AG10803 (cell line): ENCODE results near the gene ERGIC1.

Source experiments
- DNase-seq: peaks from one replicate; pipeline ENCODE4 v3.0.0; 2010; ENCODE audit warnings: low read depth
- H3K4me3 ChIP-seq: 2 replicates; pipeline ENCODE4 v1.5.1; 2011; ENCODE audit warnings: mild to moderate bottlenecking, low read length, control low read depth
- TF ChIP-seq, protein P1 (sequence below): conservative IDR thresholded peaks from 2 replicates; pipeline ENCODE4 v1.5.1; 2011; ENCODE audit warnings: mild to moderate bottlenecking, low read length, control low read depth, inconsistent platforms

ERGIC1 gene

DNA sequence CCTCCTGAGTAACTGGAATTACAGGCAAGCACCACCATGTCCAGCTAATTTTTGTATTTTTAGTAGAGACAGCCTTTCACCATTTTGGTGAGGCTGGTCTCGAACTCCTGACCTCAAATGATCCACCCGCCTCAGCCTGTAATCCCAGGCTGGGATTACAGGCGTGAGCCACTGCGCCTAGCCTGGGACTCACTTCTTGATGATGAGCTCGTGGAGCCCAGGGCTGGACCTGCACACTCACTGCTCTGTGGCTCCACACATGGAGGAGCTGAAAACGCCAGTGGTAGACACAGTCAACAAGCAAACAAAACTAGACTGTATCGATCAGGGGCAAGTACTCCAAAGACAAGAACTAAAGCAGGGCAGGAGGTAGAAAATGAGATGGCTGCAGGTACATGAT lies 65.4 kb downstream of the ERGIC1 start:
- H3K4me3 ChIP-seq, result no peak overlapping the region
- DNase-seq, result no peak
- TF ChIP-seq, protein P1, sequence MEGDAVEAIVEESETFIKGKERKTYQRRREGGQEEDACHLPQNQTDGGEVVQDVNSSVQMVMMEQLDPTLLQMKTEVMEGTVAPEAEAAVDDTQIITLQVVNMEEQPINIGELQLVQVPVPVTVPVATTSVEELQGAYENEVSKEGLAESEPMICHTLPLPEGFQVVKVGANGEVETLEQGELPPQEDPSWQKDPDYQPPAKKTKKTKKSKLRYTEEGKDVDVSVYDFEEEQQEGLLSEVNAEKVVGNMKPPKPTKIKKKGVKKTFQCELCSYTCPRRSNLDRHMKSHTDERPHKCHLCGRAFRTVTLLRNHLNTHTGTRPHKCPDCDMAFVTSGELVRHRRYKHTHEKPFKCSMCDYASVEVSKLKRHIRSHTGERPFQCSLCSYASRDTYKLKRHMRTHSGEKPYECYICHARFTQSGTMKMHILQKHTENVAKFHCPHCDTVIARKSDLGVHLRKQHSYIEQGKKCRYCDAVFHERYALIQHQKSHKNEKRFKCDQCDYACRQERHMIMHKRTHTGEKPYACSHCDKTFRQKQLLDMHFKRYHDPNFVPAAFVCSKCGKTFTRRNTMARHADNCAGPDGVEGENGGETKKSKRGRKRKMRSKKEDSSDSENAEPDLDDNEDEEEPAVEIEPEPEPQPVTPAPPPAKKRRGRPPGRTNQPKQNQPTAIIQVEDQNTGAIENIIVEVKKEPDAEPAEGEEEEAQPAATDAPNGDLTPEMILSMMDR, result no peak

DNA sequence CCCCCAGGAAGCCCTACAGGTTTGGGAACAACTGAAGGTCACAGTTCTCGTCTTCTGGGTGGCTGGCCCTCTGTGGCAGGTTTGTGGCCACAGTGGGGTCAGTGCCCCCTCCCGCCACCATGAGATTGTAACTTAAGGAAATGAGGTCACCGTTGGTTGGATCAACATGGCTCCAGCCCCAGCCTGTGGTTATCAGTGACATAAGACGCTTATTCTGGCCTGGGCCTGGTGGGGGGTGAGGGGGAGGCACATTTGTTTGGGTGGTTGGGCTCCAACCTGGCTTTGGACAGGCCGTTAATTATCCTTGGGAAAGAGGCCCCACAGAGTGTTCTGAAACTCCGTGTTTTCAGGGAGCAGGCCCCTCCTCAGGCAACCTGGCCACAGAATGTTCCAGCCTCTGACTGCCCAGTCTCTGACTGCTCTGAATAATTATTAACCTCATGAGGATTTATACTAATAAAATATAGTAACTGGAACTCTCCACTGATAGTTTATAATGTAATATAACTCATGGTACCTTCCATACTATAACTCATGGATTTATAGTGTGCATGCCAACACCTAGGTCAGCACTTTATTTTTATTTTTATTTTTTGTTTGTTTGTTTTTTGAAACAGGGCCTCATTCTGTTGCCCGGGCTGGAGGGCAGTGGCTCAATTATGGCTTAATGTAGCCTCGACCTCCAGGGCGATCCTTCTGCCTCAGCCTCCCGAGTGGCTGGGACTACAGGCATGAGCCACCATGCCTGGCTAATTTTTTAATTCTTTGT lies 67.1 kb downstream of the ERGIC1 start:
- DNase-seq, result peak; percentile 89
- no peak overlapping the region for H3K4me3 ChIP-seq
- TF ChIP-seq, protein P1, result no peak

DNA sequence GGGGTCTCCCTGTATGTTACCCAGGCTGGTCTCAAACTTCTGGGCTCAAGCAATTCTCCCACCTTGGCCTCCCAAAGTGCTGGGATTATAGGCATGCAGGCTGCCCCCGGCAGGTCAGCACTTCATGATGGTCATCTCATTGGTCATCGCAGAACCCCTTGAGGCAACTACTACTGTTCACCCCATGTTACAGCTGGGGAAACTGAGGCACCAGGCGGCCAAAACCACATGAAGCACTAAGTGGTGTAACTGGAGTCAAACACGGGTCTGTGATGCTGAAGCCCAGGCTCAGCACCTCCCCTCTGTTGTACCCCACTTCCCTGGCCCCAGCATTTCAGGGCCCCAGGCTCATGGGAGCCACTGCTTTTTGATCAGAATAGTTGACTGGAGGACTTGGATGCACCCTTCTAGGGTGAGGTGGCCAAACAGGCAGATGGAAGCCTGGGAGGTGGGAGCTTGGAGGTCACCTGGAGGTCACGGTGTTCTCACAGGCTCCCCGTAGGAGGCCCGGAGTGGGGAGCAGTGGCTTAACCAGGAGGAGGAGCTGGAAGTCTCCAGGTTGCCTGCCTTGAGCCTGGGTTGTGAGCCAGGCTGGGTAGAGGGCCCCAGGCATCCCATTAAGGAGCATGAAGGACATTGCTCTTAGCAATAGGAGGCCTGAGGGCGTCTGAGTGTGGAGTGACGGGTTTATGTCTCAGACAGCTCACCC lies 67.9 kb downstream of the ERGIC1 start:
- TF ChIP-seq, protein P1, result no peak
- peak; percentile 59 for DNase-seq
- H3K4me3 ChIP-seq, result no peak overlapping the region

DNA sequence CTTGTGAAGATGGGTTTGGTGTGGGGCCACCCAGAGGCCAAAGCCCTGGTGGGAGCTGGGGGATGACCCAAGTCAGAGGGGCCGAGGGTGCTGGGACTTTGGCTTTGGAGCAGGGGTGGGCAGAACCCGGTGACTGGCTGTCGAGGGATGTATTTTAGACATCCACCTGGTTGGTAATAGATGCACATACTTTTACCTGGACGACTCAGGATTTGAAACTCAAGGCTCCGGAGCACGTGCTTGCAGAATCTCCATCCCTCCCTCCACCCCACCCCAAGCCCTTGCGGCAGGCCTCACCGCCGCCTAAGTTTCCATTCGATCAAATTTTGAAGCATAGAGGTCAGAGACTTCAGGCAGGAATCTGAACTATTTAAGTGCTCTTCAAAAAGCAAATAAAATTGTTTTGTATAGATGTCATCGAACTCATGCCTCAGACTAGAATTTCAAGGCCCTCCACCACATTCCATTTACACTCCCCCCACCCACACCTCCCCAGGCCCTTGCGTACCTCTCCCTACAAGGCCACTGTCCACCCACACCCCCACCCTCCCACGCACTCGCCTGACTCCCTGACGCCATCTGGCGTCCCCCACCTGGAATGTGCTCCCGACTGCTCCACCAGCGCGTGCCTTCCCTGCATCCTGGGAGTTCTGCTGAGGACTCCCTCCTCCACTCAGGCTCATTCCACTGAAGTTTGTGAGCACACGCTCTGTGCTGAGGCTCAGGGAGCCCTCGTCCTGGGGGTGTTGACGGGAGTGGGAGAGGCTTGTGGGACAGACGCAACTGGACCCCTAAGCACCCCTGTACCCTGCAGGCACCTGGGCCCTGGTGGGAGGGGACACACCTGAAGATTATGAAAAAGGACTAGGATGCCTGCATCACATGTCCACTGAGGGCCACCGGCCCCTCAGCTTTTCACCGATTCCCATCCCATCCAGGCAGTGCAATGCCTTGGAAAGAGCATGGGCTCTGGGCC lies 68.7 kb downstream of the ERGIC1 start:
- no peak overlapping the region for H3K4me3 ChIP-seq
- DNase-seq, result peak; percentile 96
- TF ChIP-seq, protein P1, result peak; percentile 59

DNA sequence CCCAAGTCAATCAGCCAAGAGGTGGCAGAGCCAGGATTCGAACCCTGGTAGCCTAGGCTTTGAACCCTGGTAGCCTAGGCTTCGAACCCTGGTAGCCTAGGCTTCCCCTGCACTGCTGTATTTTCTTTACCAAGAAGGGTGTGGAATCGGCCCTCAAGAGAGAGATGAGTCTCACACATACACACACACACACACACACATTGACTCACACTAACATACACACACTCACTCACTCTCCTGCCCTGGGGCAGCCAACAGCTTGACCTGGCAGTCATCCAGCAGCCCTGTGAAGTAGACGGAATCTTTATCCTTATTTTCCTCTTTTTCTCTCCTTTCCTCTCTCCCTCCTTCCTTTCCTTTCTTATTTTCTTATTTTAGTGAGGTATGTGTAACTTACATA lies 69.7 kb downstream of the ERGIC1 start:
- TF ChIP-seq, protein P1, result no peak
- DNase-seq, result peak; percentile 94
- H3K4me3 ChIP-seq, result no peak overlapping the region

DNA sequence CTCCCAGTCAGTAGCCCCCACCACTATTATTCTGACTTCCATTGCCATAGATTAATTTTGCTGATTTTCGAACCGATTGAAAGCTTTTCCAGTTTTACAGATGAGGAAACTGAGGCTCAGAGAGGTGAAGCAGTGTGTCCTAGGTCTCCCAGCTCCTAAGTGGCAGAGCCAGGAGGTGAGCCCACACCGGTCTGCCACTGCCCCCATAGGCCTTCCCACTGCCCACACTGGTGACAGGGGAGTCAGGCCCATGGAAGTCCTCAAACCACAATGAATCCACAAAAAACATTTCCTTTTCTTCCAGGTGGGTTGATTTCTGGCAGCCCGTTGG lies 70.2 kb downstream of the ERGIC1 start:
- H3K4me3 ChIP-seq, result no peak overlapping the region
- TF ChIP-seq, protein P1, result no peak
- no peak for DNase-seq
